HAP-1 (cell line): ENCODE results near the gene MTSS2.
"Not testable (repeated sequence)": the region's sequence is repeated elsewhere in the genome, so short reads cannot be mapped to it uniquely, and the experiment has no call there.

Source experiments
- DNase-seq, 2 experiments: peaks; one replicate each; pipeline ENCODE4 v3.0.0-alpha.2; 2016 to 2020; ENCODE audit warnings: low spot score in 2 of 2
- H3K27me3 ChIP-seq: fragments of 250-450 bp; sonication (Bioruptor Pico); 2 replicates; pipeline ENCODE4 v1.5.1; 2020; ENCODE audit warnings: low read depth, mild to moderate bottlenecking, moderate library complexity
- H3K36me3 ChIP-seq: fragments of 250-450 bp; sonication (Bioruptor Pico); replicated peaks from 2 replicates; pipeline ENCODE4 v1.5.1; 2020; ENCODE audit warnings: mild to moderate bottlenecking
- H3K4me1 ChIP-seq: fragments of 250-450 bp; sonication (Bioruptor Pico); 2 replicates; pipeline ENCODE4 v1.5.1; 2020; ENCODE audit warnings: mild to moderate bottlenecking
- H3K4me3 ChIP-seq: fragments of 250-450 bp; sonication (Bioruptor Pico); 2 replicates; pipeline ENCODE4 v1.5.1; 2020; ENCODE audit warnings: mild to moderate bottlenecking, moderate library complexity
- H3K9me3 ChIP-seq: fragments of 250-450 bp; sonication (Bioruptor Pico); 2 replicates; pipeline ENCODE4 v1.5.1; 2020; ENCODE audit warnings: mild to moderate bottlenecking, moderate library complexity
- in situ Hi-C: fragments of 300-500 bp; cut with MboI; formaldehyde crosslinking; loops from 3 replicates; pipeline ENCODE4 v1.14.3; 2020; ENCODE audit warnings: low sequenced_read_pairs, inconsistent platforms, mixed read lengths

Gene MTSS2

DNA sequence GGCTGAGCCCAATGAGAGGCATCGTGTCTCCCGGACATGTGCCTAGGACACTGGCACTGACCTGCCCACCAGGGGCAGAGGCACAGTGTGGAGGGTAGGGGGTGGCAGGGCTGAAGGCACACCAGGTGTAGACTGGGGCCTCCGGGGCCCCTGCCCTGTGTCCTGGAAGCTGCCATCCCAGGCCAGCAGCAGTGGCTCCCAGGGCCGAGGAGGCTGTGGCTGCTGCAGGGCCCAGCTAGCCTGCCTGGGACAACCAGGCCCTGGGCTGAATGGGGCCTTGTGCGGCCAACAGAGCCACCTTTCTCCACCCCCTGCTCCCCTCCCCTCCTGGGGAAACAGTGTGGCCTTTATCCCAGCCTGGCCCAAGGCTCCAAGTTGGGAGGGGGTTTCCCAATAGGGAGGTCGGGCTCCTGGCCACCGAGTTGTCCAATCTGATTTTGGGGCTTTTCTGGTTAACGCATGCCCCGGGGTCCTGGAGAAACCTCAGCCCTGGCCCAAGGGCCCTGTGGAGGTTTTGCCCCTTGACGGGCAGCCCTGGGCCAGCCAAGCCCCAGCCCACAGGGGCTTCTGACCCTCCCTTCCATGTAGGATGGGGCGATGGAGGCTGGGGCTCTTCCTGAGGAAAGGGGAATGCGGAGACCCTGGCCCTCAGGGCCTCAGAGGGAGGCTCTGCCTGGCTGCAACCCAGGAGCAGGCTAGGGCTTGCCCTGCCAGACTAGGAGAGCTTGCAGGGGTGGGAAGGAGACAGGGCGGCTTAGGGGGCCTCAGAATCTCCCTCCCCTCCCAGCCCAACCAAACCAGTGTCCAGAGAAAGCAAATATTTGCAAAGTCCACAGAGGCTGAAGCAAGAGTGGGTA lies 4.2 kb downstream of the MTSS2 start:
- H3K9me3 ChIP-seq, result no peaks in the 10 kb centered on the region
- in situ Hi-C loops, result no loop called here
- no peak for DNase-seq
- no peak overlapping the region for H3K4me3 ChIP-seq
- no peaks in the 10 kb centered on the region for H3K27me3 ChIP-seq
- no peaks in the 10 kb centered on the region for H3K4me1 ChIP-seq
- H3K36me3 ChIP-seq, result peaks cover 29% of the 10 kb centered on the region

DNA sequence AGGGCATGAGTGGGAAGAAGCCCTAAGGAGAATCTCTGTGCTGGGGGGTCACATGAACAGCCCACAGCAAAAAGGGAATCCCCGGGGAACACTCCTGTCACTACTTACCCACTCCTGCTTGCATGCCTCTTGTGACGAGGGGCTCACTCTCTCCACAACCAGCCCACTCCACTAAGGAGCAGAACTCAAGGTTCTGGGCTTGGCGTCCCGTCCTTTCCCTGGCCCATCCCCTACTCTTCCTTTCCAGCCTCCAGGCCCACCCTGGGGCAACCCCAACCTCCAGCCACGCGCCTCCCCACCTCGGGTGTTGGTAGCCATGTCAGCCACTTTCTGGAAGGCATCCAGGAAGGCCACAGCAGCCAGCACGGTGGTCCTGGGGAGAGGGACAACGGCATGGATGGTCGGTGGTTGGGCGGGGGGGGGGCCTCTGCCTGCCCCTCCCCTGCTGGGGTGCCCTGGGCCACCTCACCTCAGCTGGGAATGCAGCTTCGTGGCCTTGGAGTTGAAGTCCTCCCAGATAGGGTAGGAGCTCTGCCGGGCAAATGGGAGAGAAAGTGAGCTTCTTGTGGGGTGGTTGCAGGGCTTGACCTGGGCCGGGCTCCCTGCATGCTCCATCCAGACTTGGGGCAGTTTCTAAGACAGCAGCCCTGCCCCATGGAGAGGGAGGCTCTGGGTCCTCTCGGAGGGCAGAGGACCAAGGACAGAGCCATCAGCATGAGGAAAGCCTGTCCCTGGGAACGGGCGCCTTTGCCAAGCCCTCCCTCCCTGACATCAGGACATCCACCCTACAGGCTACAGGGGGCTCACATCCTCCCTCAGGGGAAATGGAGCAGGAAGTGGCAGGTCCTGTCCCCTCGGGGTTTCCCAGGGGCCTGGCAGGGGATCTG lies 5.1 kb downstream of the MTSS2 start:
- H3K27me3 ChIP-seq, result no peaks in the 10 kb centered on the region
- no peaks in the 10 kb centered on the region for H3K4me1 ChIP-seq
- in situ Hi-C loops, result no loop called here
- H3K9me3 ChIP-seq, result no peaks in the 10 kb centered on the region
- peaks cover 36% of the 10 kb centered on the region for H3K36me3 ChIP-seq
- no peak for DNase-seq
- H3K4me3 ChIP-seq, result no peak overlapping the region

DNA sequence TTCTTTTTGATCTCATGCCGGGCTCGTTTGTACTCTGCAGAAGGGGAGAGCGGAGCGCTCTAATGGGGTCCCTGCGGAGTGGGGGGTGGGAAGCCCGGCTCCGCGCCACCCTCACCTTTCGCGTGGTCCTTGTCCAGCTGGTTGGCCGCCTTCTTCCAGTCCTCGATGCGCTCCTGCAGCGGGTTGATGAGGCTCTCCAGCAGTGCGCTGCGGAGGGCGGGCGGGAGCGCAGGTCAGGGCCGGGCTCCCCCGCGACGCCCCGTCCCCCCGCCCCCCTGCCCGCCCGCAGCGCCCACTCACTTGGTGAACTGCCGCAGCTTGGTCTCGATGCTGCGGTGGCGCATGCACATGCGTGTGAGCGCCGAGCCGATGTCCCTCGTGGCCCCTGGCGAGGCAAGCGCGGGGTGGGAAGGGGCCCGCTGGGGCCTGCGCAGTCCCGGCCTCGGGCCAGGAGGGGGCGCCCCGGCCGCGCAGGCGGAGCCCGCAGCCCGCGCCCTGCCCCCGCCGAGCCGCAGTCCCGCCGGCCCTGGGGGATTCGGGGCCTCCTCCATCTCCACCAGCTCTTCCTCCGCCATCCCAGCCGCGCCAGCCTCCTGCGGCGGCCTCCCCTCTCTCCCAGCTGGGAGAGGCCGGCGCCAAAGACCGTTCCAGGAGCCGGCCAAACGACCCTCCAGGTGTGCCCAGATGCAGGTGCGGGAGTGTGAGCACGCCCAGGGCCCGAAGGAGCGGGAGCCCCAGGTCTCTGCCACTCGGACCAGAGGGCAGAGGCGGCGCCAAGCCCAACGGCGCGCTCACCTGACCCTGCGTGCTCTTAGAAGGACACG lies 6.0 kb downstream of the MTSS2 start:
- no peaks in the 10 kb centered on the region for H3K27me3 ChIP-seq
- in situ Hi-C loops, result no loop called here
- H3K9me3 ChIP-seq, result no peaks in the 10 kb centered on the region
- peaks cover 40% of the 10 kb centered on the region for H3K36me3 ChIP-seq
- H3K4me1 ChIP-seq, result no peaks in the 10 kb centered on the region
- no peak for DNase-seq
- no peak overlapping the region for H3K4me3 ChIP-seq

DNA sequence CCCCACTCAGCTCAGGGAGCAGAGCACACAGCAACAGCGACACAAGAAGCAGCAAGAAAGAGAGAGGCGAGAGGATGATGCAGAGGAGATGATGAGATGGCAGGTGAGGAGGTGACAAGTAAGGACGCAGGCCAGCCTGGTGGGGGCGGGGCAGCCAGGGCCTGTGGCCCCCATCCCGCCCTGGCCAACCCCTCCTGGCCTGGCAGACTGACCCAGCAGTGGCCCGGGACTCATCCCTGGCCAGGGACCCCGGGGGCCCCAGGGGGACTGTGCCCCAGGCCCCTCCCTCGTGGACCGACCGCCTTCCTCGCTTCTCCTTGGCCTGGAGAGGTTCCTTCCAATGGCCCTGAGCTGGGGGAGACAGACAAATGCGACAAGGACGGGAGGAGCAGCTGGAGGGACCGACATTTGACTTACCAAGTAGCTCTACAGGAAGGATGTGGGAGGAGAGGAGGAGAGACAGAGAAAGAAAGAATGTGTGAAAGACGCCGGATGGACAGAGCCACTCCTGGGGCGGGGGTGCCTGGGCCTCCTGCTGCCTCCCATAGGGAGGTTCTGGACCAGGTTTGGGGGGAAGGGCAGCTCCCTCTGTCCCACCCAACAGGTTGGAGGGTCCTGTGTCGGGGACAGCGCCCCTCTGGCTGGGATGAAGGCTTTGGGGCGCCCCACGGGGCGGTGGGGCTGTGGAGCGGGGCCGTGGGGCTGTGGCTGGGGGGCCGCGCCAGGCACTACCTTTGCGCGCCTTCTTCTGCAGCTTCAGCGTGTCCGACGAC lies 6.8 kb downstream of the MTSS2 start:
- Histone ChIP-seq H3K27me3 (no peaks in the 10 kb centered on the region), H3K9me3 (no peaks in the 10 kb centered on the region), H3K4me1 (no peaks in the 10 kb centered on the region), H3K36me3 (peaks cover 46% of the 10 kb centered on the region), H3K4me3 (no peak overlapping the region)
- DNase-seq, result no peak
- in situ Hi-C loops, result no loop called here

DNA sequence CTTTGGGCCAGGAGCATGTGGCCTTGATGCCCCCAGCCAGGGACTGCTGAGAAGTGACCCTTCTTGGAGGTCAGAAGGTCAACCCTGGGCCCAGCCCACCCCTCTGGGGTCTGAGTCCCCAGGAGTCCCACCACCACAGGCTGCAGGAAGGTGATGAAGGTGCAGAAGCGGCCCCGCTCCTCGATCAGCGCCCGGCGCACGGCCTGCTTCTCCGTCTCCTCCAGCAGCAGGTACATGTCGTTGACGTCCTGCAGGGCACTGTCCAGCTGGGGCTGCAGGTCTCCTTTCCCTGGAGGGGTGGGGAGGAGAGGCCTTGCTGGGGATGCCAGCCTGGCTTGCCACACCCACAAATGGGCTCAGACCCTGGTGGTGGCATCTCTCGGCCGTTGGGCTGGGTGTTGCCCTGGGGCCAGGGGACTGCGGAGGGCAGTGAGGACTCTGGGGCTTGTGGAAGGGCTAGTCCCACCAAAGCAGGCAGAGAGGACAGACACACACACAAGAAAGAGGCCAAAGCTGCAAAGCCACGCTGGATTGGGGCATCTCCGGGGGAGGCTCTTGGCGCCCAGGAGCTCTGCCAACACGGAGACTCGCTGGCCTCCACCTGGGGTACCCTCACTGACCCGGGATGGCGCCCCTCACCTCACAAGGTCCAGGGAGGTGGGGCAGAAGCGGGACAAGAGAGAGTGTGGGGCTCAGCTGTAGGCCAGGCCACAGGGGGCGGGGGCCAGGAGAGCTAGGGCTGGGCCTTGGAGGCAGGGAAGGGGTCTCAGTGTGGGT lies 7.5 kb downstream of the MTSS2 start:
- no peaks in the 10 kb centered on the region for H3K4me1 ChIP-seq
- no peaks in the 10 kb centered on the region for H3K27me3 ChIP-seq
- H3K36me3 ChIP-seq, result peaks cover 52% of the 10 kb centered on the region
- H3K9me3 ChIP-seq, result no peaks in the 10 kb centered on the region
- no peak for DNase-seq
- in situ Hi-C loops, result no loop called here
- H3K4me3 ChIP-seq, result no peak overlapping the region

DNA sequence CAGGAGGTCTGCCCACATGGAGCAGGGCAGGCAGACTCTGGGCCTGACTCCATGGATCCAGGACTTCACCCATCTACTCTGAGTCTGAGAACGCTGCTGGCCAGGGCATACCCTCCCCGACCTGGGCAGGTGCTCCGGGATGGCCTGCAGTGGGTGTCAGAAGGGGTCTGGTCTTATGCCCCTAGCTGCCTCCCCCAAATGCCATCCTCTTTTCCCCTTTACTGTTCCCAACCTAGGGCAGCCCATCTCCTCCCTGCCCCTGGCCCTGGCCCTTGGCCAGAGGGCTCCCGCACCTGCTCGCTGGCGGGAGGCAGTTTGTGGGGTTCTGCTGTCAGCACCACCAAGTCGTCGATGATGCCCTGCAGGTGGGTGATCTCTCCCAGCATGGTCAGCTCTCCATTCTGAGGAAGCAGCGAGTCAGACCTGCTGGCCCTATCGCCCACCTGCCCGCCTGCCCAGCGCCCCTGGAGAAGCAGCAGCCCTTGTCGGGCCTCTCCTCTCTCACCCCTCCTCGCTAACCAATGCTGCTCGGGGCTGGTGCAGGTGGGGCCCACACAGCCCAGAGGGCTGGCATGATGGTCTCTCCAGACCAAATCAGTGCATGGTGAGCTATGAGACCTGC lies 8.2 kb downstream of the MTSS2 start:
- Histone ChIP-seq H3K27me3 (no peaks in the 10 kb centered on the region), H3K4me3 (no peak overlapping the region), H3K9me3 (no peaks in the 10 kb centered on the region), H3K36me3 (peaks cover 58% of the 10 kb centered on the region), H3K4me1 (no peaks in the 10 kb centered on the region)
- DNase-seq, result no peak
- in situ Hi-C loops, result no loop called here

DNA sequence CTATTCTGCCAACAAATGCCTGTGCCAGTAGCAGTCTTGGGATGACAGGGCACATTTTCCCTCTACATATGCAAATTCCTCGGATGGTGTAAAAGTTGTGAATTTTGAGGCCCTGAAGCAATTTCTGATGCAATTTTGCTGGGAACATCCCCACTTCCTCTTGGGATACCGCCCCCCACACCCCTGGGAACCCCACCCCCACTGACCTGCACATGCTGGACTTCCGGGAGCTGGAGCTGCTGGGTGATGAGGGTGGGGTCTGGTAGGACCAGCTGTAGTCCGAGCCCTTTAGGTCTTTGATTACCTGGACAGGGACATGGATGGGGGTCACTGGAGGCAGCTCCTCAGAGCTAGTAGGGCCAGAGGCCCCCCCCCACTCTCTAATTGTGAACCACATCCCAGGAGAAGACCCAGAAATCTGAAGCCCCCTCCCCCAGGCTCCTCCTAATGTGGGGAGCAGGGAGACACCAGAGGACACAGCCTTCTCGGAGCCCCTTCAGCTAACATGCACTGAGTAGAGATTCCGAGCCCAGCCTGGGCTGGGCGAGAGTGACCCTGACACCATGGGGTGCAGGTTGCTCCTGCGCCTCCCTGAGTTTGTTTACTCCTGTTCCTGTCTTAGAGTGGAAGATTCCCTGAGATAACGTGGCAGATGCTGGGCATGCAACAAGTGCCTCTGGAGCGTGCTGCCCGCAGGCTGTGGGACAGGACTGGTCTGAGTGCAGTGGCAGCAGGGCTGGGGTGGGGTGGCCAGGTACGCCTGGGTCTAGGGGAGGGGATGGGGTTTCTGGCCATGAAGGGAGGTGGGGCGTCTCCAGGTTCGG lies 9.0 kb downstream of the MTSS2 start:
- Histone ChIP-seq H3K4me1 (no peaks in the 10 kb centered on the region), H3K4me3 (no peak overlapping the region), H3K9me3 (no peaks in the 10 kb centered on the region), H3K36me3 (peaks cover 58% of the 10 kb centered on the region), H3K27me3 (no peaks in the 10 kb centered on the region)
- no peak for DNase-seq
- in situ Hi-C loops, result no loop called here

DNA sequence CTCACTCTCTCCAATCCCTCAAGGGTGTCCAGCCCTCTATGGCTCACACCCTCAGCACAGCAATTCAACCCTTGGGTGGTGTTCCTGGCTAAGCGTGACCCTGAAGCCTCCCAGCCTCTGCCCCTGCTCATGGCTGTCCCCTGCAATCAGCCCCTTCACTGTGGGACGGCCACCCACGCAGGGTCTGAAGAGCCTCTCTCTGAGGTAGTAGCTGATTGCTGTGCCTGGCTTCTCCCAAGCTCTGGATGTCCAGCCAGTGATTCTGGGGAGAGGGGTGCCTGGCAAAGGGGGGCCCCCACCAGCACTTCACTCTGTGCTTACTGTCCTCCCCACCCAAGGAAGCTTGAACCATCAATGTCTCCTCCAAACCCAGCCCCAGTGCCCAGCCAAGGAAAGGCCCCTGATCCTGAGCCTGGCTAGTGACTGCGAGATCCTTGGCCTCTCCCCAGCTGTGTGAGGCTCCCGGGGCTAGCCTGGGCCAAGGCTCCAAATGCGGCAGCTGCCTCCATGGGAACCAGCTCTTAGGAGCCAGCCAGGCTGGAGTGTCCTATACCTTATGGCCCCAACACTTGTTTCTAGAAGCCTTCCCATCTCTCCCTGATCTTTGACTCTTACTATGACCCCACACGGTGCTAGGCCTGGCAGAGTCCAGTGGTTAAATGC lies 9.9 kb downstream of the MTSS2 start:
- Histone ChIP-seq H3K4me3 (no peak overlapping the region), H3K36me3 (peaks cover 64% of the 10 kb centered on the region), H3K27me3 (no peaks in the 10 kb centered on the region), H3K9me3 (no peaks in the 10 kb centered on the region), H3K4me1 (no peaks in the 10 kb centered on the region)
- in situ Hi-C loops, result no loop called here
- no peak for DNase-seq

DNA sequence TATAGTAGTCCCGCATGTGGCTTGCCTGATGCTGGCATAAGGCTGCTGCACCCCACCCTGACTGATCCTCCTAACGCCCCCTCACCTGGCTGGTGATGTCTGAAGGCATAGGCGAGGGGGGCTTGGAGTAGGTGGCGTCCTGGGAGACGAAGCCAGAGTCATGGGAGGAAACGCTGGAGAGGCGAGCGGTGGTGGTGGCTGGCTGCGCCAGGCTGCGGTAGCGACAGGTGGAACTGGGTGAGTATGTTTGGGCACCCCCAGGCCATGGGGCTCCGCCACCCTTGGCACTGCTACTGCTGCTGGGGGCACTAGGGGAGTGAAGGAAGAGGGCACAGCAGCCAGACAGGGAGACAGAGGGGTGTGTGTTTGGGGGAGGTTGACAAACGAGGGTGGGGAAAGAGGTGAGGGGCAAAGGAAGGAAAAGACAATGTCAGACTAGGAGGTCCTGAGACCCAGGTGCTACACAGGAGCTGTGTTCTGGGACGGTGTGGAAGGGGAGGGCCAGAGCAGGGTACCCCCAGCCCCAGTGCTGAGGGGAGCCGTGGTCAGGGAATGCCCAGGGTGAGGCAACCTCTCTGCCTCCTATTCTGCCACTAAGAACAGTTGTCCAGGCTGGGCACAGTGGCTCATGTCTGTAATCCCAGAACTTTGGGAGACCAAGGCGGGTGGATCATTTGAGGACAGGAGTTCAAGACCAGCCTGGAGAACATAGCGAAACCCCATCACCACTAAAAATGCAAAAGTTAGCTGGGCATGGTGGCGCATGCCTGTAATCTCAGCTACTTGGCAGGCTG lies 11.4 kb downstream of the MTSS2 start:
- Histone ChIP-seq H3K36me3 (peaks cover 69% of the 10 kb centered on the region), H3K4me1 (no peaks in the 10 kb centered on the region), H3K9me3 (no peaks in the 10 kb centered on the region), H3K4me3 (no peak overlapping the region), H3K27me3 (no peaks in the 10 kb centered on the region)
- in situ Hi-C loops, result no loop called here
- DNase-seq, result no peak

DNA sequence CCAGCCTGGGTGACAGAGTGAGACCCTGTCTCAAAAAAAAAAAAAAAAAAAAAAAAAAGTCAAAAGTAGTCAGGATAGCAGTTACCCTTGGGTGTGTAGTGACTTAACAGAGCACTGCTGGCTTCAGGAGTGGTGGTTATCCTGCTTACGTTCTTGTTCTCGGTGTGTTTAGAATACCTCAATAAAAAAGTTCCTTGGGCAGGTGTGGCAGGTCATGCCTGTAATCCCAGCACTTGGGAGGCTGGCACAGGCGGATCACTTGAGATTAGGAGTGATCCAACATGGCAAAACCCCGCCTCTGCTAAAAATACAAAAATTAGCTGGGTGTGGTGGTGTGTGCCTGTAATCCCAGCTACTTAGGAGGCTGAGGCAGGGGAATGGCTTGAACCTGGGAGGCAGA lies 14.9 kb downstream of the MTSS2 start:
- H3K4me1 ChIP-seq, H3K9me3 ChIP-seq, in situ Hi-C loops, DNase-seq, H3K4me3 ChIP-seq, H3K27me3 ChIP-seq: not testable (repeated sequence)
- H3K36me3 ChIP-seq, result peaks cover 58% of the 10 kb centered on the region

DNA sequence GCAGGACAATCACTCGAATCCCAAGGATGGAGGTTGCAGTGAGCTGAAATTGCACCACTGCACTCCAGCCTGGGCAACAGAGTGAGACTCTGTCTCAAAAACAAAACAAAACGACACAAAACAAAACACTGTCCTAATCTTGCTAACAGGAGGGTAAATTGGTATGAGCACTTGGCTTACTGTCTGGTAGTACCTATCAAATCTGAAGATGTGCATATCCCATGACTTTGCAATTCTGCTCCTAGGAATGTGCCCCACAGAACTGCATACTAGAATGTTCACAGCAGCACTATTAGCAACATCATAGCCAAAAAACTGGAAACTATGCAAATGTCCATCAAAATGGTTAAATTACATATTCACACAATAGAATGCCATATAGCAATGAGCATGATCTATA lies 15.7 kb downstream of the MTSS2 start:
- H3K4me1 ChIP-seq, result no peaks in the 10 kb centered on the region
- H3K36me3 ChIP-seq, result peaks cover 58% of the 10 kb centered on the region
- no peaks in the 10 kb centered on the region for H3K9me3 ChIP-seq
- H3K4me3 ChIP-seq, result no peak overlapping the region
- DNase-seq, result no peak
- in situ Hi-C loops, result no loop called here
- H3K27me3 ChIP-seq, result no peaks in the 10 kb centered on the region
